HG03060 (cell line): ENCODE measurements around the gene MIER2.

Experiments used
- ATAC-seq: cut with Tn5 transposase; IDR thresholded peaks from one replicate; pipeline ENCODE4 v1.9.1; 2021; ENCODE audit warnings: low read depth, moderate number of reproducible peaks; ENCODE audit not compliant: unreplicated experiment

MIER2 gene

GRCh38 chr19:335486-336066 lies 9.0 kb downstream of the MIER2 start:
- ATAC-seq = no peak

GRCh38 chr19:335072-335471 lies 9.5 kb downstream of the MIER2 start:
- no peak for ATAC-seq

- ATAC-seq = no peak
Measured at GRCh38 chr19:334296-335071, 10.1 kb downstream of the MIER2 start.

- no peak for ATAC-seq
Measured at GRCh38 chr19:330503-330902, 14.1 kb downstream of the MIER2 start.

- ATAC-seq = no peak
Measured at GRCh38 chr19:329876-330275, 14.7 kb downstream of the MIER2 start.

- ATAC-seq = no peak
Measured at GRCh38 chr19:328025-328505, 16.5 kb downstream of the MIER2 start.

- ATAC-seq = no peak
Measured at GRCh38 chr19:327291-328024, 17.1 kb downstream of the MIER2 start.

GRCh38 chr19:326871-327270 lies 17.7 kb downstream of the MIER2 start:
- ATAC-seq = no peak

GRCh38 chr19:325937-326565 lies 18.5 kb downstream of the MIER2 start:
- no peak for ATAC-seq

GRCh38 chr19:325173-325936 lies 19.2 kb downstream of the MIER2 start:
- ATAC-seq = no peak

GRCh38 chr19:324716-325115 lies 19.9 kb downstream of the MIER2 start:
- no peak for ATAC-seq

GRCh38 chr19:322616-323015 lies 22.0 kb downstream of the MIER2 start:
- no peak for ATAC-seq

- ATAC-seq = no peak
Measured at GRCh38 chr19:318509-318774, 26.2 kb downstream of the MIER2 start.

- ATAC-seq = no peak
Measured at GRCh38 chr19:317710-318508, 26.7 kb downstream of the MIER2 start.

GRCh38 chr19:315811-316210 lies 28.8 kb downstream of the MIER2 start:
- ATAC-seq = no peak

GRCh38 chr19:313988-314815 lies 30.4 kb downstream of the MIER2 start:
- ATAC-seq = no peak

- no peak for ATAC-seq
Measured at GRCh38 chr19:313169-313987, 31.2 kb downstream of the MIER2 start.

- ATAC-seq = no peak
Measured at GRCh38 chr19:311813-312261, 32.8 kb downstream of the MIER2 start.
